Suprapubic skin (tissue), 4 donors: ENCODE measurements around the gene CAV2.

Source experiments
- POLR2A ChIP-seq, 2 donors: fragments of 450-650 bp; IDR thresholded peaks; one replicate each; pipeline ENCODE4 v1.6.1; 2017; ENCODE audit warnings: antibody characterized with exemption in 2 of 2, mild to moderate bottlenecking in 2 of 2, moderate library complexity in 2 of 2
- POLR2AphosphoS5 ChIP-seq, 3 donors: sonication (generic); formaldehyde crosslinking; IDR thresholded peaks; one replicate each; pipeline ENCODE4 v1.6.1; 2017; ENCODE audit warnings: antibody characterized with exemption in 3 of 3

DNA sequence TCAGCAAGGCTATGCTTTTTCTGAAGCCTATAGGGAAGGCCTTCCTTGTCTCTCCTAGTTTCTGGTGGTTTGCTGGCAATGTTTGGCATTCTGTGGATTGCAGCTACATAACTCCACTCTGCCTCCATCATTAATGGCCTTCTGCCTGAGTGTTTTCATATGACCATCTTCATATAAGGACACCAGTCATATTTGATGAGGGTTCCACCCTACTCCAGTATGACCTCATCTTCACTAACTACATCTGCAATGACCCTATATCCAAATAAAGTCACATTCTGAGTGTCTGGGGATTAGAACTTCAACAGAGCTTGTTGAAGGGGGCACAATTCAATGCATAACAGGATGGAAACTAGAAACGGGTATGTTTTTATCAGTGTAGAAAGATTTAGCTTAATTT, 47.4 kb downstream of the CAV2 start:
- TF ChIP-seq POLR2AphosphoS5 (IDR thresholded peaks at IDR 0.05) = no peak
- TF ChIP-seq POLR2A (IDR thresholded peaks at IDR 0.05) = no peak
